Upper lobe of right lung (tissue), 1 donor: ENCODE data around the gene NSDHL. TPM values are rescaled to one million over a fixed set of nuclear protein-coding genes. Genes with fewer than 3 reads are reported as not detected.
A peak's percentile ranks its signal among the peaks of the same experiment; 100 is the strongest.
"Not testable (repeated sequence)": the region's sequence is repeated elsewhere in the genome, so short reads cannot be mapped to it uniquely, and the experiment has no call there.

ENCODE experiments used
- ATAC-seq: fragments of 200-7000 bp; cut with Tn5 transposase; one replicate; pipeline ENCODE4 v1.9.1; 2020; ENCODE audit warnings: mild to moderate bottlenecking, moderate library complexity
- DNase-seq: peaks from one replicate; pipeline ENCODE4 v3.0.0-alpha.2; 2020
- H3K27ac ChIP-seq: fragments of 200-600 bp; one replicate; pipeline ENCODE4 v1.8.0; 2022
- H3K27me3 ChIP-seq: fragments of 200-600 bp; one replicate; pipeline ENCODE4 v1.8.0; 2022; ENCODE audit warnings: mild to moderate bottlenecking
- H3K36me3 ChIP-seq: fragments of 200-600 bp; one replicate; pipeline ENCODE4 v1.8.0; 2022
- H3K4me1 ChIP-seq: fragments of 200-600 bp; one replicate; pipeline ENCODE4 v1.8.0; 2022
- H3K4me3 ChIP-seq: fragments of 200-600 bp; one replicate; pipeline ENCODE4 v1.8.0; 2022; ENCODE audit warnings: mild to moderate bottlenecking
- H3K9me3 ChIP-seq: fragments of 200-600 bp; one replicate; pipeline ENCODE4 v1.8.0; 2022
- CTCF ChIP-seq: fragments of 200-600 bp; IDR thresholded peaks from one replicate; pipeline ENCODE4 v1.8.0; 2022; ENCODE audit warnings: antibody characterized with exemption
- intact Hi-C: fragments of 100-400 bp; cut with DNase I; formaldehyde crosslinking; loops from one replicate; pipeline ENCODE4 v1.11.0; 2022
- long read RNA-seq: library from polyadenylated mRNA; unstranded; transcript quantifications from one replicate; pipeline ENCODE4 v2.0.0, GENCODE V29; 2021
- total RNA-seq: library from RNA; stranded (reverse); fragmentation: NEBNext Ultra II Directional; extraction: Animal tissue kit (Norgen Biotek cat#: 25700); gene quantifications from one replicate; pipeline ENCODE4 v1.2.1, GENCODE V29; 2021
- donor health status: DM: no; HTN: yes; CAD: no; lungs with severe emphysema.

NSDHL gene
- 27.0 TPM for total RNA-seq
- long read RNA-seq, transcript NSDHL-201 (8 exons, 1,929 nt) = major isoform, 41 of 47 reads
- long read RNA-seq, partial matches to known transcripts = 1 of 47 reads
- long read RNA-seq, other reads (novel, unspliced or antisense) = 1 of 47 reads

DNA sequence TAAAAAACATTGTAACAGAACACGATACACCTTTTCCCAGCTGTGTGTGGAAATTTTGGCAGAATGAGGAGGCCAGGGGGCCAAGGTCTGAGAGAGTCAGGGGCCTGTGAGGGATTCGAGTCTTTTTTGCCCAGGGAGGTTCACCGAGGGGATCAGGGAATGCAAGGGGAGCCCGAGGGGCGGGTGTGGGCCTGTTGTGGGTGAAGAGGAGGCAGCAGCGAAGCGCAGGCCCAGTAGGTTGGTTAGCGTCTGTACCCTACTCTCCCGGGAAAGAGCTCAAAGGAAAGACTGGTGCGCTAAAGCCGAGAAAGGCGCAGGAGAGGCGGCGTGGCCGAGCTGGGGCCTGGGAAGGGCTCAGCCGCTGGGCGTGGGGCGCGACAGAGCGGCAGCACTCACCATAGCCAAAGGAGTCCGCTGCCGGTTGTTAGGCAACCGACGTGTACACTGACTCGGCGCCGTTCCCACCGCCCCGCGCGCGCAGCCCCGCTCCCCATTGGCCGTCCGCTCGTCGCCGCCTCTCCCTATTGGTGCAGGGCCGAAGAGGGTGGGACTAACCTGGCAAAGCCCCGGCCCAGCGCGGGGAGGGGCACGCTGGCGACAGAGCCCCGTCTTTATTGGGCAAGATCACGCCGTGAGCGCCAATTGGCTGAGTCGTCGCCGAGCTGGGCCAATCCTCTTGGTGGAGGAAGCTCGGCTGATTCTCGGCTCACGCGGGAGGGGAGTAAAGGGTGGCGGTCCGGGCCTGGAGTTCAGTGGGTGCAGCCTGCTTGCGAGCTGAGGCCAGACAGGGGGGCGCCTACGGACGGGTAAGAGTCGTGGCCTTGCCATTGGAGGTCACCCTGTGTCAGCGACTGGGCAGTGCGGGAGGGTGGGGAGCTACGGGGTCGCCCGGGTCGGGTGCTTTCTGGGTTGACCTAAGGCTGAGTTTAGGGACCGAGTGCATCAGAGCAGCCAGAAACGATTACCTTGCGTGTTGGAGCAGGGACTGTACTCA lies at the start of gene NSDHL, which contains the start of gene CETN2:
Gene NSDHL, plus strand, starts transcription at position 752 of the 994 bp plus-strand sequence. CDS start 15,262 bp downstream, outside the sequence.
Gene CETN2, minus strand, starts transcription at position 446 of the 994 bp plus-strand sequence. Its CDS starts 47 bp downstream, at position 399.
- H3K27me3 ChIP-seq = no peaks in the 10 kb centered on the region
- no peaks in the 10 kb centered on the region for H3K4me1 ChIP-seq
- TF ChIP-seq CTCF = no peak
- H3K9me3 ChIP-seq = no peaks in the 10 kb centered on the region
- peak within 1 kb of the TSS; percentile 83 for H3K27ac ChIP-seq
- H3K4me3 ChIP-seq = peak within 1 kb of the TSS; percentile 63
- peak; percentile 99 for ATAC-seq
- peaks cover 5% of the 10 kb centered on the region for H3K36me3 ChIP-seq
- intact Hi-C loops = no loop called here
- DNase-seq = peak; percentile 97

DNA sequence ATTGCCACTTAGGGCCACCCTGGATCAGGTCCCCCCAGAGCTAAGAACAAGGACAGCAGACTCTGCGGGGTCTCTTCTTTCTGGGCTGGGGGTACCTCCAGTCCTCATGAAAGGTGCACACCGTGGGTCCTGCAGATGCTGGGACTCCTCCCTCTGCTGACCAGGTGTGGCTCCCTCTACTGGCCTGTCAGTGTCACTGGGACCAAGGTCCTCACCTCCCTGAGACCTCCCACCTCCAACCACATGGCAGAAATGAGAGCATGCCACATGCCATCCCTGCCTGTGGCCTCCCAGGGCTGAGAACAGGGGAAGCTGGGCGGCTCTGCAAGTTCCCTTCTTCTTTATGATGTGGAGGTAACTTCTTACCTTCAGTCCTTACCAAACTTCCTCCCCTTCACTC lies 43.8 kb upstream of the NSDHL start:
- H3K27ac ChIP-seq, DNase-seq, H3K9me3 ChIP-seq, intact Hi-C loops, H3K36me3 ChIP-seq, H3K4me3 ChIP-seq, H3K27me3 ChIP-seq, H3K4me1 ChIP-seq: not testable (repeated sequence)
- peak; percentile 45 for ATAC-seq

- ATAC-seq = no peak
- Histone ChIP-seq H3K27ac (no peak overlapping the region), H3K36me3 (no peaks in the 10 kb centered on the region), H3K27me3 (no peaks in the 10 kb centered on the region), H3K9me3 (no peaks in the 10 kb centered on the region), H3K4me3 (no peak overlapping the region), H3K4me1 (no peaks in the 10 kb centered on the region)
- DNase-seq = no peak
- no peak for TF ChIP-seq CTCF
- intact Hi-C loops = no loop called here
These were observed 31.9 kb upstream of the NSDHL start for GRCh38 chrX:152798945-152799344.

DNA sequence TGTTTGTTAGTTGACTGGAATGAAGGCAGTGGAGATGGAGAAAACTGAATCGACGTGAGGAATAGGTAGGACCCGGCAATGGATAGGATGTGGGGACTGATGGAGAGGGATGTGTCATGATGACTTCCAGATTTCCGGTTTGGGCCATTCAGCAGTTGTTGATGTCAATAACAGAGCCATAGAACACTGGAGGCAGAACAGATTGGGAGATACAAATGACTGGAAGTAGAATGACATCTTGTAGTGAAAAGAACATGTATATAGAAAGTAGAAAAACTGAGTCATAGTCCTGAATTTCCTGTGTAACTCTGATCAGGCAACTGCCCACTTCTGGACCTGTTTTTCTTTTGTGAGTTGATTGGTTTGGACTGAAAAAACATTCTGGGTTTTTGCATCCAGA lies 24.8 kb upstream of the NSDHL start:
- no peaks in the 10 kb centered on the region for H3K9me3 ChIP-seq
- no peak for DNase-seq
- no peak overlapping the region for H3K4me3 ChIP-seq
- no peaks in the 10 kb centered on the region for H3K4me1 ChIP-seq
- H3K36me3 ChIP-seq = no peaks in the 10 kb centered on the region
- no peaks in the 10 kb centered on the region for H3K27me3 ChIP-seq
- ATAC-seq = no peak
- no peak for TF ChIP-seq CTCF
- H3K27ac ChIP-seq = no peak overlapping the region
- intact Hi-C loops = no loop called here

DNA sequence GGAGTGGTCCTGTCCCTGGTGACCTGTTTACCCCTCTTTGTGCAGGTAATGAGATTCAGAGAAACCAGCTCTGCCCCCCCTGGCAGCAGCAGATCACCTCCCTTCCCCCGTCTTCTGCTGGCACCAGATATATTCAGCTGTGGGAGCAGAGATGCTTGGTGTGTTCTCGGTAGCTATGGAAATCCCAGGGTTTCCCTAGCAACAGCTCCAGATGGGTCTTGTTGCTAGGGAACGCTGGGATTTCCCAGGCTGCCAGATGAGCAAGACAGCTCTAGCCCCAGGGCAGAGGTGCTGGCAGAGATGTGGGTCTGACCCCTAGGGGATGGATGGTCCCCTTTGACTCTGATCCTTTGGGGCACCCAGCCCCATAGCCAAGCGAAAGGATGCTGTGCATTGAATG lies 20.5 kb upstream of the NSDHL start:
- ATAC-seq = no peak
- DNase-seq = no peak
- Histone ChIP-seq H3K4me1 (no peaks in the 10 kb centered on the region), H3K9me3 (no peaks in the 10 kb centered on the region), H3K27ac (no peak overlapping the region), H3K27me3 (no peaks in the 10 kb centered on the region), H3K36me3 (no peaks in the 10 kb centered on the region), H3K4me3 (no peak overlapping the region)
- intact Hi-C loops = no loop called here
- TF ChIP-seq CTCF = no peak

- no peak for ATAC-seq
- H3K36me3 ChIP-seq = no peaks in the 10 kb centered on the region
- intact Hi-C loops = no loop called here
- H3K27ac ChIP-seq = no peak overlapping the region
- H3K4me3 ChIP-seq = no peak overlapping the region
- no peaks in the 10 kb centered on the region for H3K9me3 ChIP-seq
- no peaks in the 10 kb centered on the region for H3K27me3 ChIP-seq
- TF ChIP-seq CTCF = no peak
- DNase-seq = no peak
- H3K4me1 ChIP-seq = no peaks in the 10 kb centered on the region
These were observed 17.7 kb upstream of the NSDHL start for GRCh38 chrX:152813206-152813605.
